GM18907 (cell line): ENCODE results near the gene TTYH3.
"Not testable (repeated sequence)": the region's sequence is repeated elsewhere in the genome, so short reads cannot be mapped to it uniquely, and the experiment has no call there.

ENCODE experiments used
- ATAC-seq: cut with Tn5 transposase; IDR thresholded peaks from one replicate; pipeline ENCODE4 v1.9.1; 2021; ENCODE audit warnings: mild to moderate bottlenecking, moderate library complexity; ENCODE audit not compliant: unreplicated experiment

The TTYH3 gene, protein sequence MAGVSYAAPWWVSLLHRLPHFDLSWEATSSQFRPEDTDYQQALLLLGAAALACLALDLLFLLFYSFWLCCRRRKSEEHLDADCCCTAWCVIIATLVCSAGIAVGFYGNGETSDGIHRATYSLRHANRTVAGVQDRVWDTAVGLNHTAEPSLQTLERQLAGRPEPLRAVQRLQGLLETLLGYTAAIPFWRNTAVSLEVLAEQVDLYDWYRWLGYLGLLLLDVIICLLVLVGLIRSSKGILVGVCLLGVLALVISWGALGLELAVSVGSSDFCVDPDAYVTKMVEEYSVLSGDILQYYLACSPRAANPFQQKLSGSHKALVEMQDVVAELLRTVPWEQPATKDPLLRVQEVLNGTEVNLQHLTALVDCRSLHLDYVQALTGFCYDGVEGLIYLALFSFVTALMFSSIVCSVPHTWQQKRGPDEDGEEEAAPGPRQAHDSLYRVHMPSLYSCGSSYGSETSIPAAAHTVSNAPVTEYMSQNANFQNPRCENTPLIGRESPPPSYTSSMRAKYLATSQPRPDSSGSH

DNA sequence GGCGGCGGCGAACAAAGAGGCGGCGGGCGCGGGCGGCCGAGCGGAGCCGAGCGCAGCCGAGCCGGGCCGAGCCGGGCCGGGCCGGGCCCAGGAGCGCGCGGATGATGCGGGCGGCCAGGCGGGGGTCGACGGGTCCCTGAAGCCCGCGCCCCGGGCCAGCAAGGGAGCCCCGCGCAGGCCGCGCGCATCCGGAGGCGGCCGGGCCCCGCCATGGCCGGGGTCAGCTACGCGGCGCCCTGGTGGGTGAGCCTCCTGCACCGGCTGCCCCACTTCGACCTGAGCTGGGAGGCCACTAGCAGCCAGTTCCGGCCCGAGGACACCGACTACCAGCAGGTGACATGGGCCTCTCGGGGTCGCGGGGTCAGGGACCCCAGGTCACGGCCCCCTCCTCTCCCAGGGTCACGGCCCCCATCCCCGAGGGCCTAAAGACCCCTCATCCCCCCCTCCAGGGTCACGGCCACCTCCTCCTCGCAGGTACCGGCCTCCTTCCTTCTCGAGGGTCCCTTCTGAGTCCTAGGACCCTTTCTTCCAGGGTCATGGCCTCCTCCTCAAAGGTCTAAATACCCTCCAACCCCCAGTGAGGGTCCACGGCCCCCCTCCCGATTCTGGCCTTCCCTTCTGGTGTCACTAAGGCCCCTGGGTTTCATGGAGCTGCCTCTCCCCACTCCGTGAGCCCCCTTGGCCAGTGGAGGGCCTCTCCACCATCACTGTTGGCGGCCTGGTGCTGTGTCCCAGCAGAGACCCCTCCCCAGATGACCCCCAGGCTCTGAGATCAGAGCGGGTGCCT is at the start of gene TTYH3:
Gene TTYH3, plus strand, starts transcription at position 41 of the 787 bp plus-strand sequence. Its CDS starts 170 bp downstream, at position 211.
- peak; percentile 37 for ATAC-seq

DNA sequence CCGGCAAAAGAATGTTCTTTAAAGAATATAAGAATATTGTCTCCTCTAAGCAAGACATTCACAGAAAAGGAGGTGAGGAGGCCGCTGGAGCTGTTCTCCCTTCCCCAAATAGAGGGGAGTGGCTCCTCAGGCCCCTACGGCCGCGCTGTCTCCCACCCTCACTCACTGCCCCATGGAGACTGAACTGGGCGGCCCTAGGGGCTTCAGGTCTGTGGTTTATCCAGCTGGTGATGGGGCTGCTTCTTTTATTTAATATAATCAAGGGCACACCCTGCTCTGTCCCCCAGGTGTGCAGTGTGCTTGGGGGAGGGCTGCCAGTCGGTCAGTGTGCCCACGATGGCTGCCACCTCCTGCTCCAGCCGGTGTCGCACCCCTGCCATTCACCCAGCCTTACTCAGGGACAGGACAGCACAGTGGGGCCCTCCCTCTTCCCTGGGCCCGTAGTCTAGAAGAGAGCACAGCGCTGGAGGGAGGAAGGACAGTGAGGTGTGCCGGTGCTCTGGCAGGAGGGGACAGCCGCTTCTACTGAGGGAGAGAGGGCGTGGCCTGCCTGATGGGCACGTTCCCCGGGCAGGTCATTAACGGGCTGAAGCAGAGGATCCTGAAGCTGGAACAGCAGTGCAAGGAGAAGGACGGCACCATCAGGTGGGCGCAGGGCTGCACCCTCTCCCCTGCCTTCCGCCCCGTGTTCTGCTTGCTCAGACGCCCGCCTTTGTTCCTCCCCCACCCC is 49.6 kb upstream of the TTYH3 start:
- no peak for ATAC-seq

DNA sequence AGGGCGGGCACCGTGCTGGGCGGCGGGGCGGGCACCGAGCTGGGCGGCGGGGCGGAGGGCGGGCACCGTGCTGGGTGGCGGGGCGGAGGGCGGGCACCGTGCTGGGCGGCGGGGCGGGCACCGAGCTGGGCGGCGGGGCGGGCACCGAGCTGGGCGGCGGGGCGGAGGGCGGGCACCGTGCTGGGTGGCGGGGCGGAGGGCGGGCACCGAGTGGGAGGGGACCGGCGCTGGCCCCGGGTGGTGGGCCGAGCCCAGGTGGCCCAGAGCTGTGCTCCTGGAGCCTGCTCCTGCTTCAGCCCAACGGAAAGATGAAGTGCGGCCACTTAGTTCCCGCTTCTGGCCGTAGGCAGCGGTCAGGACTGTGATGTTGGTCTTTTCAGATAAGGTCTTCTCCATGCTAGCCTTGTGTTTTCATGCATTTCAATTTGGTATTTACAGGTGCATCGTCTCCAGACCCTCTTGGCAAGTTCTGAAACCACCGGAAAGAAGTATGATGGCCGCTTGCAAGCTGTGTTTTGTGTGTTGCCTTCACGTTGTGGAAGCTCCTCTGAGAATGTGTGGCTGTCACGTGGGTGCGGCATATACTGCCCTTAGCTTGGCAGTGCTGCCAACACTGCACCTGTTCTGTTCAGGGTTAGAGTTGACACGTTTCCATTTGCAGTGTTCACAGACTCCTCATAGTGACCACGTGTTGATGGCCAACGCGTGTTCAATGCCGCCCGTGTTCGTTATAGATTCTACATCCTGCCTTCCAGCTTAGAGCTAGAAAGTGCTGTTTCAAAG is 47.8 kb upstream of the TTYH3 start:
- ATAC-seq = no peak

DNA sequence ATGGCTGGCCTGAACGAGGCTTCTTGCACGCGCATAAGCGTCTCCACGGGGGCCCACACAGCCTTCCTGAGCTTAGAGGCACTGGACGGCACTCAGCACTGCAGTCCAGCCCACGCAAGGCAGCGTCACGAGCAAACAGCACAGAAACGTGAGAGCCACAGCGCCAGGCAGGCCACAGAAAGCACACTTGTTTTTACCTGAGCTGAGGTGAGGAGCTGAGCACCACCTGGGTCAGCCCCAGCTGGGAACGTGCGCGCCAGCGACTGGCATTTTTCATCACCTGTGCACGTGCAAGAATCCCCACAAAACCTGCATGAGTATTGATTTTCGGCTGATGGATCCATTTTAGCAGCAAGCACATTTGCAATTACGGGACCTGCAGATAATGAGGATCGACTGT is 46.3 kb upstream of the TTYH3 start:
- ATAC-seq = no peak

DNA sequence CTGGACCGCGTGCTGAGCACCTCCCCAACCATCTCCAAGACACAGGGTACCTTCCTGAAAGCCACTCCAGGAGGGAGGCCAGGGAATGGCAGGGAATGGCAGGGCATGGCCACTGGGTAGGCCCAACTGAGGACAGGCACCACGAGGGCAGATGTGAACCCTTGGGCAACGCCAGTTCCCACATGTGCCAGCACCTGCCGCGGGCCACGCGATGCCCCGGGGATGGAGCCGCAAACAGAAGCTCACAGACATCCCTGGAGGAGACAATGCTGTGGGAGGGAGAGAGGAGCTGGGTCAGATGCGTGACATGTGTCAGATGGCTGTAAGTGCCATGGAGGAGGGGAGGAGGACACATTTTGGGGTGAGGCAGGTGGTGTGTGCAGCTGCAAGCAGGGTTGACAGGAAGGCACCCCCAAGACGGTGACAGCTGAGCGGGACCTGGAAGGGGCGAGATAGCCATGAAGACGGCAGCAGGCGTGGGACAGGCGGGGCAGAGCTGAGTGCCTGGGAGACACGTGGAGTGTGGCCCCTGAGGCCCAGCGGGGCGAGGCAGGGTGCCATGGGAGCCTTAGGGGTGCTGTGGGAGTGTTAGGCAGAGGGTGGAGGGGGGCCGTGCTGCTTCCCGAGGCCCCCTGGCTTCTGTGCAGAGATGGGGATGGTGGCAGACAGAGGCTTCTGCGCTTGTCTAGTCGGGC is 45.3 kb upstream of the TTYH3 start:
- ATAC-seq = no peak

DNA sequence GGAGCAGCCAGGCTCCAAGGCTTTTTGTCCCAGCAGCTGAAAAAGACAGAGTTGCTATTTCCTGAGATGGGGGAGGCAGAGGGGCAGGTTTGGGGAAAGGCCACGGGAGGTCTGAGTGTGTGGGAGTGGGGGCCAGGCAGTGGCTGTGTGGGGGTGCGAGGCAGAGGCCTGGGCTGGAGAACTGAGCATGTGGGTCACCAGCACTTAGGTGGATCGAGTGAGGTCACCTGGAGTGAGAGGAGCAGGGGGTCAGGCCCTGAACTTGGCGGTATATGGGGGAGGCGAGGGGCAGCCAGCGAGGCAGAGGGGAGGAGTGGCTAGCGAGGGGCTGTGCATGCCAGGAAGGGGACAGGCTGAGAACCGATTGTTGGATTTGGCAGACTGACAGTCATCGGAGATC is 44.7 kb upstream of the TTYH3 start:
- ATAC-seq = no peak

DNA sequence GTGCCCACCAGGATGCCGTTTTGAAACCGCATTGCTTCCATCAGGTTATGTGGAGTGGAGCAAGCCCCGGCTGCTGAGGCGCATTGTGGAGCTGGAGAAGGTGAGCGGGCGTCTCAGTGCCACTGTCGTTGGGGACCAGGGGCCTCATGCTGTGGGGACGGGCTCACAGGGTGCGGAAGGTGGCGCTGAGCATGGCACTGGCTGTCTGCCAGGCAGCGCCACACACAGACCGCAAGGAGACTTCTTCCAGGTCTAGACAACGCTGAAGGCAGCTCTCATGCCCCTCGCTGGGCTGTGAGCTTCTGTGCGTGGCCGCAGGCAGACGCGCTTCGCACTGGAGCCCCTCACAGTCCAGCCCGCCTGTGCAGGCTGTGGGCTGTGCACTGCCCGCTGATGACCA is 44.0 kb upstream of the TTYH3 start:
- no peak for ATAC-seq

DNA sequence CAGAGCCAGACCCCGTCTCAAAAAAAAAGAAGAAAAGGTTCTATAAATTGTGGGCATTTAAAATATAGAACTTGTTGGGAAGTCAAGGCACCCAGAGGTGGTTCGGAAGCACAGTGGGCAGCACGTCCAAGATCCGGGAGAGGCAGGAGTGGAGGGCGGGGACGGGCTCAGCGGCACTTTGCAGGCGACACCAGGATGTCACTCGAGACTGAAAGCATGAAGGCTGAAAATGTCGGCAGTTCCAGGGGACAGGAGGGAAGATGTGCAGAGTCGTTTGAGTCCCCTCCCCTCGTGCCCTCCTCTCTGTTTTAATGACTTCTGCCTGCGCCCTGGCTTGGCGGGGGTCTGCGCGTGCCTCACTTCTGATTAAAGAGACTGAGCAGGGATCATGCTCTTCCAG is 42.4 kb upstream of the TTYH3 start:
- no peak for ATAC-seq

DNA sequence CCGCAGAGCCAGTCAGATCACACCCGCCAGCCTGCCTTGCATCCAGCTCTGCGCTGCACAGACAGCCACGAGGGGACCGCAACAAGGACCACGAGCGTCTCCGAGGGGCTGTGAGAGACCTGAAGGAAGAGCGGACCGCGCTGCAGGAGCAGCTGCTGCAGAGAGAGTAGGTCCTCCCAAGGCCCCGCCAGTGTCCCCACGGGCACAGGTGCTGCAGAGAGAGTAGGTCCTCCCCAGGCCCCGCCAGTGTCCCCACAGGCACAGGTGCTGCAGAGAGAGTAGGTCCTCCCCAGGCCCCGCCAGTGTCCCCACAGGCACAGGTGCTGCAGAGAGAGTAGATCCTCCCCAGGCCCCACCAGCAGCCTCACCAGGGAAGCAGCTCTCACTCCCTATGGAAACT is 41.8 kb upstream of the TTYH3 start:
- ATAC-seq = not testable (repeated sequence)

DNA sequence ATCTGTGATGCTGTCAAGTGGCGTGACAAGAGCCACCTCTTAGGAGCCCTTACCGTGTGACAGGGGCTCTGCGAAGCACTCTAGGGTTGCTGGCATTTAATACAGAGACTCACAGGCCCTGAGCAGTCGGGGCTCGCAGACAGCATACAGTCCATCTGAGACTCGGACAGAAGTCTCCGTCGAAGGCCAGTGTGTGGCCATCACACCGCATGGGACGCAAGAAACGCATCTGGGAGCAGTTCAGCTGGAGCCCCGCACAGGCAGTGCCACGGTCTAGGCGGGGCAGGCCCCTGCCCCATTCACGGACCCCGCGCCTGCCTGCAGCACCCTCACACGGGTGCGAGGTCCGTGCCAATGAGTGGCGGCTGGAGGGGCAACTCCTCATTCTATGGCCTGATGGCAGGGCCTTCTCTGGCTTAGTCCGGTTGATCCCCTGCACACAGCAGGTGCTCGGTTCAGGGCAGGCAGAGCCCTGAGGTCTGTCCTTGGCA is 39.4 kb upstream of the TTYH3 start:
- ATAC-seq = no peak

DNA sequence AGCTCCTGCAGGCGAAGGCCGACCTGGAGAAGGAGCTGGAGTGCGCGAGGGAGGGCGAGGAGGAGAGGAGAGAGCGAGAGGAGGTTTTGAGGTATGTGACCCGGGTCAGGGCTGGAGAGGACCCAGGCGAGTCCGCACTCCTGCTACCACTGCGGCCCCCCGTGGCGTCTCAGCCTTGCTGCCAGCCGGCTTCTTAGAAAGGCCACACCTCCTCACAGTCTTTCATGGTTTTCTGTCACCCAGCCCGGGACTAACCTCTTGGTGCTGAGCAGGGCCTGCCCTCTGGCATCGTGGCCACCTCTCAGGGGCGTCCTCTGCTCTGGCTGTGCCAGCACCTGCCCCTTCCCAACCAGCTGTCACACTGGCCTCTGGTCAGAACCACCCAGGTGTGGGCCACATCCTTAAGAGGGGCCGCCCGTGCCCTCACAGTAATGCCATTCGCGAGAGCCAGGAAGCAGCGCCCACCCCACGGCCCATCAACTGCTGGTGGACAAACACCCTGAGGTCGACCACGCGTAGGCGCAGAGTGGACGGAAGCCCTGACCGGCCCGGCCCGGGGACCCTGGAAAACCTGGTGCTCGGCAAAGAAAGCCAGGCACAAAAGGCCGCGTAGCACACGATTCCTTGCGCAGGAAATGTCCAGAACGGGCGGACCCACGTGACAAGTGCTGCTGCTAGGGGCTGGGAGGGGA is 38.6 kb upstream of the TTYH3 start:
- ATAC-seq = no peak

DNA sequence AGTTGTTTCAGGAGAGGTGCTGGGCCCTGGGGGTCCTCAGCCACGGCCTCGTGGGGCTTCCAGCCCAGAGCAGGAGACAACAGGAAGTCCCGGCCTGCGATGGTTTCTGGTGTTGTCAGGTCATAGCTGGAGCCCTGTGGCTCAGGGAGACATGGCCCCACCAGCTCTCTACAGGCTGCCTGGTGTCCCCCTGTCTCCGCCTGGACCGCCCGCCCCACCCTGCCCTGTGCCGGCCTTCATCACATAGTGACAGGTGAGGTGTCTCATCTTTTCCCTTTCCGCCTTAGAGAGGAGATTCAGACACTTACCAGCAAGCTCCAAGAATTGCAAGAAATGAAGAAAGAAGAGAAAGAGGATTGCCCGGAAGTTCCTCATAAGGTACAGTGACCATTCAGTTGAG is 37.2 kb upstream of the TTYH3 start:
- no peak for ATAC-seq

DNA sequence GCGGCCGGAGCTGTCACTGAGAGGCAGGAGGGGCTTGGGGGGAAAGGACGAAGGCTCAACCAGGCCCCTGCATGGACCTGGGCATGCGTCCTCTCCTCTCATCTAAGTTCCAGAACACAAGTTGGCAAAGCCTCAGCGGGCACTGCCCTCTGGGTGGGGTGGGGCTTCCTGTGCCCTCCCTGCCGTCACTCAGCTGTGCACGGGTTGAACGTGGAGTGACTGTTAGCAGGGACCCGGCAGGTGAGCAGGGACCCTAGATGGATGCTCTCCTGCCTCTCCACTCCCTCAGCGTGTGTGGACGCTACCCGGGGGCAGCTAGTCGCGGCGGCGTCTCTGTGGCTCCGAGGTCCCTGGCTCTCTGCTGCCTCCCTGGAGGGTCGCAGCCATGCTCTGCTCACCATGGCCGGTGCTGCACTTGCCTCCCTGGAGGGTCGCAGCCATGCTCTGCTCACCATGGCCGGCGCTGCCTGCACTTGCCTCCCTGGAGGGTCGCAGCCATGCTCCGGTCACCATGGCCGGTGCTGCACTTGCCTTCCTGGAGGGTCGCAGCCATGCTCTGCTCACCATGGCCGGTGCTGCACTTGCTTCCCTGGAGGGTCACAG is 36.4 kb upstream of the TTYH3 start:
- no peak for ATAC-seq

DNA sequence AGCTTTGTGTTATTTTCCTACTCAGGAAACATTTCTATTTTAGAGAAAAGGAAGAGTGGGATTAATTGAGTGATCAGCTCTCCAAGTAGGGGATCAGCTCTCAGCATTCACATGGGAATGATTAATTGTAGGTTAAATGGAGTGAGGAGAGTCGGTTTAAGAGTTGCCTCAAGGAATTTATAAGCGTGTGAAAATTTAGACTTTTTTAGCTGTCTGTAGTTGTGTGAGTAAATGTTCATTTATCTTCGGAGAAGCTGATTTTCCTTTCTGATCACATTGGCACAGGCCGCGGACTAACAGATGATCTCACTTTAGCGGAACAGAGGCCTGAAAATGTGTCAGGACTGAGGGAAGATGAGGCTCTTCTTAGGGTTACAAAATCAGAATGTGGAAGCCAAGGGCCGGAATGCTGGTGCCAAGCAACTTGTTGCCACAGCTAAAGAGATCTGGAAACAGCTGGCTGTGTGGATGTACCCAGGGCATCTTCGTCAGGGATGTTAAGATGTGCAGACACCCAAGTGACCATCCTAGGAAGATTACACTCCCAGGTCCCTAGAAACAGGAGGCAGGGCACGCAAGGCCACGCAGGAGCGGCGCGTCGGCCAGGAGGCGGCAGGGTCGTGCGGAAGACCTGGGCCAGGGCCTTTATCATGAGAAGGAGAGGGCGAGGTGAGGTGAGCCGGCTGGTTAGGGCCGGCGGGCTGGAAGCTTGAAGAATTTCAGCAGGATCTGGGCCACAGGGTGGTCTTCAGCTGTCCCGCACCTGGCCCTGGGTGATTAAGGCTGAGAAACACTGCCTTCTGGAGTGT is 35.1 kb upstream of the TTYH3 start:
- ATAC-seq = no peak

DNA sequence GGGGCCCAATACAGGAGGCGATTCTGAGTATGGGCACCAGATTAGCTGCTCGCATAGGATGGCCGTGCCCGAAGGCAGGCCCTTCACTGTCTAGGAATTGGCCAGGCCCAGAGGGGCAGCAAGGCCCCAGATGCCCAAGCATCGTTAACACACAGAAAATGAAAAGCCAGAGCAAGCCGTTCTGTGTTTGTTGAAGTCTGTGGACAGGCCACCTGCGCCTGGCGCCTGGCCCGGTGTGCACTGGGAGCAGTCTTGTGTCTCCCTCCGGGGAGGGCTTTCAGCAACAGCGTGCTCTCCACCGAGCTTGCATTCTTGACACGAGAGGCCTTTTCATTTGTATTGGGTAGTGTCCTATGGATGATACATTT is 34.5 kb upstream of the TTYH3 start:
- no peak for ATAC-seq

DNA sequence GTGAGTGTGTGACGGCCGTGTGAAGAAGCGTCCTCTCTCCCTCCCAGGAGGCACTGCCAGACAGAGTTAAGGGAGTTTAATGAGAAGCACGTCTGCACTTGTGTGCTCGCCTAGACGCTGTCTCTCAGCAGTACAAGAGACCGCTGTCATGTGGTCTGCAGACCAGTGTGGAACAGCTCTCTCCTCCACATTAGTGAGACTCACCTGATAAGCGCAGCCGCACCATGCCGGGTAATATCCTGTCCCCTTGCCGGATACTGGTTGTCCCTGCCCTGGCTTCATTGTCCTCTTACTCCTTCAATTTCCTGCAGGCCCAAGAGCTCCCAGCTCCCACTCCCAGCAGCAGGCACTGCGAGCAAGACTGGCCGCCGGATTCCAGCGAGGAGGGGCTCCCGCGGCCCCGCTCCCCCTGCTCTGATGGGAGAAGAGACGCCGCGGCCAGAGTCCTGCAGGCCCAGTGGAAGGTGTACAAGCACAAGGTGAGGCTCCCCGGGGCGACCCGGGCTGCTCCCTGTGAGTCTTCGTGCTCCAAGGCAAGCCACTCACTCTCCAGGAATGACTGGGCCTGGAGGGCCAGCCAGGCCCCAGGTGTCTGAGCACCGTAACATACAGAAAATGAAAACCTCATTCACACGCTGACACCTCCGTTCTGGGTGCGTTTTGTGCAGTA is 33.5 kb upstream of the TTYH3 start:
- ATAC-seq = no peak

DNA sequence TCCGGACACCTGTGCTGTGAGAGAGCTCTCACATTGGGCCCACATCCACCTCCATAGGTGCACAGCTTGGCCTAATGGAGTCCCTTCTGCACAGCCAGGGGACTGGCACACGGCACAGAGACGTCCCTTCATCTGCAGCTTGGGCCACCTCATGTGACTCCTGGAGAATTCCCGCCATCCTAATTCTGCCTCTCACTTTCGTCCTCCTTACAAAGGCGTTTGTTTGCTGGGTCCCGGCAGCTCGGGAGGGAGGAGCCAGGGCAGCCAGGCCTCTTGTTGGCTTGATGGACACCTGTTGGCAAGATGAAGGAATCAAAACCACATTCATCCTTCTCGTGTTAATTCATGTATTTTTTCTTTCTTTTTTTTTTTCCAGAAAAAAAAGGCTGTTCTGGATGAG is 30.7 kb upstream of the TTYH3 start:
- no peak for ATAC-seq

DNA sequence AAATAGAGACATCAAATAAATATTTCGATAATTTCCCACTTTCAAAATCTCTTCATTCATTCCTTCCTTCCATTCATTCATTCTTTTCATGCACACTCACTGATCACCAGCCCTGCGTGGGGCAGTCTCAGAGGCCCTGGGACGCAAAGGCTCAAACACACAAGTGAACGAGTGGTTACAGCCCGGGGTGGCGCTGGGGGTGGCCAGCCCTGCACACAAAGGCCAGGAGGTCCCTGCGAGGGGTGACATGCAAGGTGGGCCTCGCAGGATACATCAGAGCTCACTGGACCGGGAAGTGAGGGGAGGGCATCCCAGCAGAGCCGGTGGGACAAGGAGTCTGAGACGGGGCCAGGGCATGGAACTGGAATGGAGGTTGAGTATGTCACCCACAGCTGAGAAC is 29.9 kb upstream of the TTYH3 start:
- ATAC-seq = no peak
